GM12872 (cell line): Measurements from ENCODE around the gene ARHGAP24.

ENCODE experiments used
- CTCF ChIP-seq: IDR thresholded peaks from 3 replicates; pipeline ENCODE4 v1.5.1; 2011; ENCODE audit warnings: low read depth, mild to moderate bottlenecking, low read length, moderate library complexity; ENCODE audit not compliant: insufficient read depth

ARHGAP24 gene

GRCh38 chr4:85784348-85784747, 309.4 kb downstream of the ARHGAP24 start:
- no peak for TF ChIP-seq CTCF

DNA sequence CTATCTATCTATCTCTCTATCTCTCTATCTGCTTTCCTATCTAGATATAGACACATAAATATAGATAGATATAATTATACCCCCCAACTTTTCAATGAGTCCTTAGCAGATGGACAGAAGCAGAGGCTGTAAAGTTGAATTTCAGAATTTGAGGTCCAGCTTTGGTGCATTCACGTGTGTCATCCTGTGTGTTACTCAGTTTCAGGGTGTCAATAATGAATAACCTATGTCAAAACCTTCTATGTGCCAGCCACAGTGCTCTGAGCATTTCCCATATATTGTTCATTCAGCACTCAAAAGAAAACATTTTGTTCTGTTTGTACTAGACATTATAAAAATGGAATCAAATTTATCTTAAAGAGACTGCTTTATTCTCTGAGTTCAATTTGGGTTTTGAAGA, 310.0 kb downstream of the ARHGAP24 start:
- no peak for TF ChIP-seq CTCF

DNA sequence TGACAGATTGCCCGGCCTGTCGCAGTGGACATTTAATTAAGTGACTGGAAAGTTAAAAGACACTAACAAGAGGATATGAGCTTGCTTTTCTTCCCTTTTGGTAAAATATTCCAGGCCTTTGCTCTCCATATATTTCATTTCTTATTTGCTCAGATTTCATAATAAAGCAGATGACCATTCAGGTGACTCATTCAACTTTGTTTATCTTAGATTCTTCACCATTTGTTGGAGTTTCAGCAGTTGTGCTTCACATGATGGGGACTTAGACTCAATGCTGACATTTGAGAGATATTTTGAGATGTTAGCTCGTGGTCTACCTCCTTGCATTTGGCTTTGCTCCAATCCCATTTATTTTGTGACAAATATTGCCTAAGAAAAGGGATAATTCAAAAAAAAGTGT, 312.2 kb downstream of the ARHGAP24 start:
- TF ChIP-seq CTCF: no peak

- TF ChIP-seq CTCF: no peak
These were observed 313.7 kb downstream of the ARHGAP24 start for GRCh38 chr4:85788604-85789003.

DNA sequence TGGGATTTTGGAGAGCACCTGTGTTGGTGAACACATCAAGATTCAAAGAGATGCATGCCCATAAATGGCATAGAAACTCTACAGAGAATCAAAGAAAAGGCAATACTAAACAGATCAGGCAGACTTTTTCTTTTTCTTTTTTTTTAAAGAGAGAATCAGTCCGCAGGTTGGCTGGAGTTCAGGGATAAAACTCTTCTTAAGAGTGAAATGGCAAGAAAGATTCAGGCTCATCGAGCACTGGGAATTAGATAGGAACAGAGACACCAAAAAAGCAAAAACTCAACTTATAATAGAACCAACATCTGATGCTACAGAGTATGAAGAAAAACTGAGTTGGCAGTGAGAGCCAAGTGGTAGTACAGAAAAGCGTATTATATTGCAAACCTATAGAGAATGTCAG, 314.3 kb downstream of the ARHGAP24 start:
- TF ChIP-seq CTCF: no peak

DNA sequence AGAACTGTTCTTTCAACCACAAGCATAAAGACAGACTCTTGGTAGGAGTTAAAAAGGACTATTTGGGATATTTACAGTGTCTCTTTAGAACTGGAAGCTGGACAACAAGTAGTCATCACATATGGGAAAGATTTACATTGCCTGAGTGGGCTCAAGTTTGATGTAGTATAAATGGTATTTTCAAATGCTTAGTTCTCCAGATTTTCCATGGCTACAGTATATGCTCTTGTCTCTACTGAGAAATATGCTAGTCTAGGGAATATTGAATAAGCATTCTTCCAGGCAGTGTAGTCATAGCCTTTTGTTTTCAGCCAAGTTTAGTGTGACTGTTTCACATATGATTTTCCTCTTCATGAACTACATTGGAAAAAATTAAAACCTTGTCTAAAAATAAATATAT, 315.6 kb downstream of the ARHGAP24 start:
- TF ChIP-seq CTCF: no peak

GRCh38 chr4:85792376-85793232, 317.7 kb downstream of the ARHGAP24 start:
- no peak for TF ChIP-seq CTCF
